HG03442 (cell line): ENCODE measurements around the gene LTBP1.
"Not testable (repeated sequence)": the region's sequence is repeated elsewhere in the genome, so short reads cannot be mapped to it uniquely, and the experiment has no call there.

Experiments used
- ATAC-seq: cut with Tn5 transposase; IDR thresholded peaks from one replicate; pipeline ENCODE4 v1.9.1; 2021; ENCODE audit warnings: mild to moderate bottlenecking, moderate library complexity; ENCODE audit not compliant: unreplicated experiment

LTBP1 gene

GRCh38 chr2:33038230-33038629 lies 91.5 kb downstream of the LTBP1 start:
- no peak for ATAC-seq

- no peak for ATAC-seq
These were observed 92.0 kb downstream of the LTBP1 start for GRCh38 chr2:33038799-33039198.

GRCh38 chr2:33040541-33040940 lies 93.8 kb downstream of the LTBP1 start:
- ATAC-seq, result no peak

- ATAC-seq, result no peak
These were observed 95.5 kb downstream of the LTBP1 start for GRCh38 chr2:33042265-33042664.

- ATAC-seq, result no peak
These were observed 96.1 kb downstream of the LTBP1 start for GRCh38 chr2:33042819-33043218.

GRCh38 chr2:33047939-33048338 lies 101.2 kb downstream of the LTBP1 start:
- no peak for ATAC-seq

- ATAC-seq, result no peak
These were observed 105.0 kb downstream of the LTBP1 start for GRCh38 chr2:33051586-33052360.

GRCh38 chr2:33052361-33052735 lies 105.6 kb downstream of the LTBP1 start:
- no peak for ATAC-seq

- ATAC-seq, result not testable (repeated sequence)
These were observed 106.0 kb downstream of the LTBP1 start for GRCh38 chr2:33052795-33053194.

GRCh38 chr2:33056170-33056569 lies 109.4 kb downstream of the LTBP1 start:
- ATAC-seq, result no peak

- ATAC-seq, result not testable (repeated sequence)
These were observed 110.7 kb downstream of the LTBP1 start for GRCh38 chr2:33057307-33058028.

GRCh38 chr2:33058716-33059470 lies 112.1 kb downstream of the LTBP1 start:
- no peak for ATAC-seq

- ATAC-seq, result no peak
These were observed 112.9 kb downstream of the LTBP1 start for GRCh38 chr2:33059471-33060156.

- ATAC-seq, result no peak
These were observed 113.7 kb downstream of the LTBP1 start for GRCh38 chr2:33060405-33060804.

- no peak for ATAC-seq
These were observed 116.0 kb downstream of the LTBP1 start for GRCh38 chr2:33062665-33063250.

GRCh38 chr2:33064349-33064801 lies 117.6 kb downstream of the LTBP1 start:
- ATAC-seq, result no peak

- no peak for ATAC-seq
These were observed 120.8 kb downstream of the LTBP1 start for GRCh38 chr2:33067598-33067997.

GRCh38 chr2:33068261-33068660 lies 121.5 kb downstream of the LTBP1 start:
- no peak for ATAC-seq

GRCh38 chr2:33069894-33070651 lies 123.3 kb downstream of the LTBP1 start:
- ATAC-seq, result peak; percentile 75

GRCh38 chr2:33071591-33071990 lies 124.8 kb downstream of the LTBP1 start:
- no peak for ATAC-seq
